Nephron (organoid): ENCODE data around the gene GRK3.

Experiments
- H3K27ac Mint-ChIP-seq, 3 experiments: 2 replicates each; pipeline ENCODE4 v1.8.0; 2020; ENCODE audit warnings: mixed read lengths in 3 of 3, mild to moderate bottlenecking in 2 of 3, moderate library complexity in 1 of 3
- H3K27me3 Mint-ChIP-seq: 2 replicates; pipeline ENCODE4 v1.8.0; 2021; ENCODE audit warnings: low read depth, mild to moderate bottlenecking, moderate library complexity, mixed read lengths
- H3K36me3 Mint-ChIP-seq: 2 replicates; pipeline ENCODE4 v1.8.0; 2020; ENCODE audit warnings: low read depth, mixed read lengths
- H3K4me1 Mint-ChIP-seq: 2 replicates; pipeline ENCODE4 v1.8.0; 2020; ENCODE audit warnings: mixed read lengths
- H3K4me3 Mint-ChIP-seq, 3 experiments: 2 replicates each; pipeline ENCODE4 v1.8.0; 2020; ENCODE audit warnings: mild to moderate bottlenecking in 3 of 3, mixed read lengths in 3 of 3, moderate library complexity in 2 of 3
- H3K9me3 Mint-ChIP-seq: 2 replicates; pipeline ENCODE4 v1.8.0; 2020; ENCODE audit warnings: mixed read lengths
- CTCF ChIP-seq, 3 experiments: fragments of 200-600 bp; sonication (generic); IDR thresholded peaks; one replicate each; pipeline ENCODE4 v1.5.0; 2021; ENCODE audit warnings: antibody characterized with exemption in 3 of 3; ENCODE audit not compliant: unreplicated experiment in 3 of 3

Gene GRK3

GRCh38 chr22:25668437-25668836 is 104.0 kb downstream of the GRK3 start:
- Mint-ChIP-seq H3K4me3 (peak overlapping the region in 1 of 3 experiments; percentile 13), H3K27me3 (no peaks in the 10 kb centered on the region), H3K9me3 (no peaks in the 10 kb centered on the region), H3K4me1 (peaks cover 41% of the 10 kb centered on the region), H3K36me3 (no peaks in the 10 kb centered on the region), H3K27ac (peak overlapping the region; percentile 27 to 93 (median 50))
- no peak for TF ChIP-seq CTCF (IDR thresholded peaks at IDR 0.05; ENCODE audit: unreplicated experiment in 3 of 3)

GRCh38 chr22:25669253-25670069 is 105.0 kb downstream of the GRK3 start:
- TF ChIP-seq CTCF (IDR thresholded peaks at IDR 0.05; ENCODE audit: unreplicated experiment in 3 of 3): no peak
- no peaks in the 10 kb centered on the region for H3K9me3 Mint-ChIP-seq
- H3K27ac Mint-ChIP-seq: peak overlapping the region in 1 of 3 experiments; percentile 50
- peaks cover 41% of the 10 kb centered on the region for H3K4me1 Mint-ChIP-seq
- H3K4me3 Mint-ChIP-seq: no peak overlapping the region
- no peaks in the 10 kb centered on the region for H3K36me3 Mint-ChIP-seq
- H3K27me3 Mint-ChIP-seq: no peaks in the 10 kb centered on the region

- peaks cover under 1% of the 10 kb centered on the region for H3K36me3 Mint-ChIP-seq
- no peak overlapping the region for H3K4me3 Mint-ChIP-seq
- H3K4me1 Mint-ChIP-seq: peaks cover 38% of the 10 kb centered on the region
- H3K9me3 Mint-ChIP-seq: no peaks in the 10 kb centered on the region
- TF ChIP-seq CTCF (IDR thresholded peaks at IDR 0.05; ENCODE audit: unreplicated experiment in 3 of 3): no peak
- peak overlapping the region in 1 of 3 experiments; percentile 50 for H3K27ac Mint-ChIP-seq
- no peaks in the 10 kb centered on the region for H3K27me3 Mint-ChIP-seq
Measured at GRCh38 chr22:25670070-25670461, 105.6 kb downstream of the GRK3 start.

GRCh38 chr22:25672289-25673084 is 108.0 kb downstream of the GRK3 start:
- Mint-ChIP-seq H3K4me1 (peaks cover 19% of the 10 kb centered on the region), H3K27me3 (no peaks in the 10 kb centered on the region), H3K9me3 (no peaks in the 10 kb centered on the region), H3K27ac (no peak overlapping the region), H3K4me3 (no peak overlapping the region), H3K36me3 (peaks cover 5% of the 10 kb centered on the region)
- TF ChIP-seq CTCF (IDR thresholded peaks at IDR 0.05; ENCODE audit: unreplicated experiment in 3 of 3): no peak

GRCh38 chr22:25673713-25674112 is 109.2 kb downstream of the GRK3 start:
- Mint-ChIP-seq H3K27me3 (no peaks in the 10 kb centered on the region), H3K9me3 (no peaks in the 10 kb centered on the region), H3K4me1 (peaks cover 7% of the 10 kb centered on the region), H3K36me3 (peaks cover 5% of the 10 kb centered on the region), H3K27ac (no peak overlapping the region), H3K4me3 (no peak overlapping the region)
- no peak for TF ChIP-seq CTCF (IDR thresholded peaks at IDR 0.05; ENCODE audit: unreplicated experiment in 3 of 3)
